Body of pancreas (tissue), 4 donors: ENCODE data around the gene KCNT2. TPM values are rescaled to one million over a fixed set of nuclear protein-coding genes. Genes with fewer than 3 reads are reported as not detected.
"Not testable (repeated sequence)": the region's sequence is repeated elsewhere in the genome, so short reads cannot be mapped to it uniquely, and the experiment has no call there.

Experiments used
- ATAC-seq: fragments of 150-250 bp; one replicate; pipeline ENCODE4 v1.9.1; 2016
- DNase-seq, 4 donors: peaks; one replicate each; pipeline ENCODE4 v3.0.0-alpha.2; 2019
- H3K27ac ChIP-seq, 4 donors: fragments of 200-600 bp; sonication (generic); 1 replicate in 3 of 4; 2 replicates in 1 of 4; pipeline versions ENCODE4 v1.5.1 to v1.6.1; 2016 to 2019; ENCODE audit warnings: mild to moderate bottlenecking in 1 of 4, mixed read lengths in 1 of 4, moderate library complexity in 1 of 4
- H3K27me3 ChIP-seq, 2 donors: fragments of 200-600 bp; sonication (generic); one replicate each; pipeline ENCODE4 v1.6.0; 2016; ENCODE audit warnings: mild to moderate bottlenecking in 1 of 2
- H3K36me3 ChIP-seq, 2 donors: fragments of 200-600 bp; sonication (generic); replicated peaks in 1 of 2; 2 replicates each; pipeline ENCODE4 v1.5.1; 2016; ENCODE audit warnings: low read depth in 2 of 2; ENCODE audit not compliant: insufficient read depth in 1 of 2
- H3K4me1 ChIP-seq: fragments of 200-600 bp; sonication (generic); one replicate; pipeline ENCODE4 v1.6.0; 2016
- H3K4me3 ChIP-seq, 2 donors: fragments of 200-600 bp; sonication (generic); 1 replicate in 1 of 2; 2 replicates in 1 of 2; pipeline ENCODE4 v1.5.1; 2016 to 2019
- H3K9me3 ChIP-seq, 3 donors: fragments of 200-600 bp; sonication (generic); 1 replicate in 2 of 3; 2 replicates in 1 of 3; pipeline ENCODE4 v1.5.1; 2016
- POLR2A ChIP-seq, 3 donors: fragments of 450-650 bp; IDR thresholded peaks; one replicate each; pipeline ENCODE4 v1.6.1; 2016; ENCODE audit warnings: antibody characterized with exemption in 3 of 3, mild to moderate bottlenecking in 2 of 3
- WGBS, 2 donors: methylation state at CpG; one replicate each; pipeline ENCODE4 v1.1.5; 2017; 5-methylcytosine and 5-hydroxymethylcytosine counted together
- intact Hi-C: fragments of 100-400 bp; cut with DNase I; formaldehyde crosslinking; loops from one replicate; pipeline ENCODE4 v1.15.1; 2023
- total RNA-seq, 2 donors: library from RNA; depleted of rRNA; stranded (reverse); fragments of >200 nt; gene quantifications; one replicate each; pipeline ENCODE4 v1.1.0, GENCODE V29; 2016
- TF ChIP-seq, protein P1 (sequence below), 7 experiments: fragments of 450-650 bp in 4 of 7; fragments of 200-600 bp in 3 of 7; sonication (generic) in 3 of 7; IDR thresholded peaks; one replicate each; pipeline ENCODE4 v1.5.1; 2016 to 2019; ENCODE audit warnings: antibody characterized with exemption in 7 of 7

The KCNT2 gene
- total RNA-seq, 2 donors from 2014 or later = 0.78 to 0.99 TPM

DNA sequence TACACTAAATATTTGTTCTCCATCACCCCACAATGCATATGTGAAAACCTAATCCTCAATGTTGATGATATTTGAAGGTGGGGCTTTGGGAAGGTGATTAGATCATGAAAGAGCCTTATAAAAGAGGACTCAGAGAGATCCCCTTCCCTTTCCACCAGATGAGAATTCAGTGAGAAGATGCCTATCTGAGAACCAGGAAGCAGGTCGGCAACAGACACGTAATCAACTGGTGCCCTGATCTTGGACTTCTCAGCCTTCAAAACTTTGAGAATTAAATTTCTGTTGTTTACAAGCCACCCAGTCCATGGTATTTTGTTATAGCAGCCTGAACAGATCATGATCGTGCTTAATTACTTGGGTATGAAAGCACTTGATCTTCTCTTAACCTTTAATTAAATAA, 329.4 kb downstream of the KCNT2 start:
- Histone ChIP-seq H3K27ac (no peak overlapping the region), H3K4me3 (no peak overlapping the region), H3K27me3 (no peaks in the 10 kb centered on the region), H3K36me3 (no peaks in the 10 kb centered on the region), H3K9me3 (no peaks in the 10 kb centered on the region), H3K4me1 (no peaks in the 10 kb centered on the region)
- WGBS, 2 donors = 83 to 86% methylated on average over 3 of the region's 3 CpGs
- no peak for ATAC-seq
- intact Hi-C loops = no loop called here
- TF ChIP-seq, protein P1, sequence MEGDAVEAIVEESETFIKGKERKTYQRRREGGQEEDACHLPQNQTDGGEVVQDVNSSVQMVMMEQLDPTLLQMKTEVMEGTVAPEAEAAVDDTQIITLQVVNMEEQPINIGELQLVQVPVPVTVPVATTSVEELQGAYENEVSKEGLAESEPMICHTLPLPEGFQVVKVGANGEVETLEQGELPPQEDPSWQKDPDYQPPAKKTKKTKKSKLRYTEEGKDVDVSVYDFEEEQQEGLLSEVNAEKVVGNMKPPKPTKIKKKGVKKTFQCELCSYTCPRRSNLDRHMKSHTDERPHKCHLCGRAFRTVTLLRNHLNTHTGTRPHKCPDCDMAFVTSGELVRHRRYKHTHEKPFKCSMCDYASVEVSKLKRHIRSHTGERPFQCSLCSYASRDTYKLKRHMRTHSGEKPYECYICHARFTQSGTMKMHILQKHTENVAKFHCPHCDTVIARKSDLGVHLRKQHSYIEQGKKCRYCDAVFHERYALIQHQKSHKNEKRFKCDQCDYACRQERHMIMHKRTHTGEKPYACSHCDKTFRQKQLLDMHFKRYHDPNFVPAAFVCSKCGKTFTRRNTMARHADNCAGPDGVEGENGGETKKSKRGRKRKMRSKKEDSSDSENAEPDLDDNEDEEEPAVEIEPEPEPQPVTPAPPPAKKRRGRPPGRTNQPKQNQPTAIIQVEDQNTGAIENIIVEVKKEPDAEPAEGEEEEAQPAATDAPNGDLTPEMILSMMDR (IDR thresholded peaks at IDR 0.05) = no peak
- no peak for DNase-seq

DNA sequence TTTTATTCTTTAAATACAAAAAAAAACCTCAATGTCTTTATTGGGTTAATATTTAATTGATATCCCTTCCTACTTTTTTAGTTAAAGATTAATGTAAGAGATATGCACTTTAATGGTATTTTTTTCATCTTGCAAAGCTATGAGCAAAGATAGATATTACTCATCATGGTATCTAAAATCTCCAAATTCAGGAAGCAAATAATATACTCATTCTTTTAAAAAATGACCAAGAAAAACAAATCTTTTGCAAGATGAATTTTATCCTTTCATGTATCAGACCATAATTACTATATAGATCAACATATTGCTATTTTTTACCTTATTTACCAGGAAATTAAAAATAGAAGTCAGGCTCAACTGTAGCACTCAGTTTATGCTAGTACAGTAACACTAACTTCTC, 330.4 kb downstream of the KCNT2 start:
- H3K4me1 ChIP-seq = no peaks in the 10 kb centered on the region
- ATAC-seq (no peak), DNase-seq (no peak)
- H3K27me3 ChIP-seq = no peaks in the 10 kb centered on the region
- intact Hi-C loops = no loop called here
- no peak overlapping the region for H3K27ac ChIP-seq
- no peaks in the 10 kb centered on the region for H3K36me3 ChIP-seq
- no peaks in the 10 kb centered on the region for H3K9me3 ChIP-seq
- no peak for TF ChIP-seq POLR2A (IDR thresholded peaks at IDR 0.05)
- TF ChIP-seq, protein P1 (IDR thresholded peaks at IDR 0.05) = no peak
- no peak overlapping the region for H3K4me3 ChIP-seq

DNA sequence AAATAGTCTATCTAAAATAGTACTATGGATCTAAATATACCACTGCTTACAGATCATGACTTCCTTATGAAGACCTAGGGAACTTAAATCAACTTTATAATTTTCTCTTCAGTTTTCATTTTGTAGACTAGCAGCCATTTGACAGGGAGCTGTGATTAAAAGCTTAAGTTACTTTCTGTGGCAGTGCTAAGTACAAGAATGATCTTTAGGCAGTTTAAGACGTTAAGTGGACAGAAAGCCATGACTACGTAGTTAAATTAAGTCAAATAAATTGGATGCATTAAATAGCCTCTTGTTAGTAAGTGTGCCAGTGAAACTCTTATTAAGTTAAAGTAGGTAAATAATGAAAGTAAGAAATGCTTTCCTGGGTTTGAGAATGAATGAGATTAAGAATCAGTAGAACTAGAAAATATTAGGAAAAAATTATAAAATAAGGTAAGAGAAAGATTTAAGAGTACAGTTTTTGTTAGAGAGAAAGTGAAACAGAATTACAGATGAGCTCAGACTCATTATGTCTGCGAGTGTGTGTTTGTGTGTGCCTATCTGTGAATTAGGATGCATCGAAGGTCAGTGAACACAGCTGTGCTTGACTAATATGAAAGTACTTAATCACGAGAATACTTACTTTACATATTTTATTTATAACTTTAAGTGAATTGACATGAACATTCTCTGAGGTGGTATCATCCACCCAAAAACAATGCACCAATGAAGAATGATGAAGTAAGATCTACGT, 336.9 kb downstream of the KCNT2 start:
- intact Hi-C loops = no loop called here
- Histone ChIP-seq H3K4me1 (no peaks in the 10 kb centered on the region), H3K4me3 (no peak overlapping the region), H3K36me3 (no peaks in the 10 kb centered on the region), H3K27me3 (no peaks in the 10 kb centered on the region), H3K9me3 (no peaks in the 10 kb centered on the region), H3K27ac (no peak overlapping the region)
- DNase-seq = no peak
- 49 to 50% methylated on average over 6 of the region's 6 CpGs for WGBS, 2 donors
- ATAC-seq = no peak
- TF ChIP-seq, protein P1 (IDR thresholded peaks at IDR 0.05) = no peak
- no peak for TF ChIP-seq POLR2A (IDR thresholded peaks at IDR 0.05)

DNA sequence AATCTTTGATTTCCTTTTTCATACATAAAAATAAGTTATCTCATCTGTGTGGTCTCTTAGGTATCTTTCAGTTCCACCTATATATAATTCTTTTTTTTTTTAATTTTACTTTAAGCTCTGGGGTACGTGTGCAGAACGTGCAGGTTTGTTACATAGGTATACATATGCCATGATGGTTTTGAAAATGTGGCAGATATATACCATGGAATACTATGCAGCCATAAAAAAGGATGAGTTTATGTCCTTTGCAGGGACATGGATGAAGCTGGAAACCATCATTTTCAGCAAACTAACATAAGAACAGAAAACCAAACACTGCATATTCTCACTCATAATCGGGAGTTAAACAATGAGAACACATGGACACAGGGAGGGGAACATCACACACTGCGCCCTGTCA, 345.2 kb downstream of the KCNT2 start:
- H3K9me3 ChIP-seq, intact Hi-C loops: not testable (repeated sequence)
- WGBS, 2 donors = 69 to 70% methylated on average over 4 of the region's 4 CpGs

DNA sequence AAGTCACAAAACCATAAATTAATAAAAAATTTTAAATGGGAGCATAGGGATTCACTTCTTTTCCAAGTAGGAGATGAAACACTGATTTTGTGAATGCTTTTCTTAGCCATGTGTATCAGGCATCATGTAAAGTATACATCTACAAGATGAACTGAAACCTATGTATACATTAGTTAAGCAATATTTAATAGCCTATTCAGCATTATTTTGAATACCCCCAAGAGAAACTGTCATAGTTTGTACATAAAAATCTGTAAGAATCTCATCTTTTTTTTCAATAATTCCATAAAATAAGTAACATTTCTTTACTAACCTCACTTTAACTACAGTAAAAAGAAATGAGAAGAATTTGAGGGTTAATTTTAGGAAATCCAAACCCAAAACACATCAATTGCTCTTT, 348.0 kb downstream of the KCNT2 start:
- Histone ChIP-seq H3K4me1 (no peaks in the 10 kb centered on the region), H3K27ac (no peak overlapping the region), H3K4me3 (no peak overlapping the region), H3K9me3 (no peaks in the 10 kb centered on the region), H3K36me3 (no peaks in the 10 kb centered on the region), H3K27me3 (no peaks in the 10 kb centered on the region)
- no peak for ATAC-seq
- DNase-seq = no peak
- intact Hi-C loops = no loop called here
- TF ChIP-seq POLR2A (IDR thresholded peaks at IDR 0.05) = no peak
- TF ChIP-seq, protein P1 (IDR thresholded peaks at IDR 0.05) = no peak

More for the DNA sequence above, 345.2 kb downstream of the KCNT2 start:
- H3K4me1 ChIP-seq, H3K27me3 ChIP-seq, H3K36me3 ChIP-seq, DNase-seq, ATAC-seq, H3K4me3 ChIP-seq, H3K27ac ChIP-seq: not testable (repeated sequence)
